Measurements from ENCODE around the gene UBTD1.

DNA sequence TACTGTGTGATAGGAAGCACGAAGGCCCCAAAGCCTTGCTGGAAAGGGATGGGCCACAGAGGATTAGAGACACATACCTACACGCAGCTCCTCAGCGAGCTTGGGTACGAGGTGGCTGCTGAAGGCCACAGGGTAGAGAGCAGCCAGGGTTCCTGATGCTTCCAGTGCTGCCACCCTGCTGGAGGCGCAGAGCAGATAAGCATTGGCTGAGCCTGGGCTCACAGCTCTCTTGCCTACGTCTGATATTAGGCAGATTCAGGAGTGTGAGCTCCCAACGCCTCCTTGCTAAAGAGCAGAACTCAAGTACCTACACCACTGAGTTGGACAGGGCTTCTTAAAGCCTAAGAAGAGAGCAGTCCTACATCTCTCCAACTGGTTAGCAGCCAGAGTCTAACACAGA lies 32.7 kb upstream of the UBTD1 start:
- TF ChIP-seq ZNF274 (IDR thresholded peaks at IDR 0.05; ENCODE audit: low read depth, low read length) (no peak), SUZ12 (IDR thresholded peaks at IDR 0.05; ENCODE audit: extremely low read depth, insufficient read depth, insufficient read length) (no peak), YY1 (IDR thresholded peaks at IDR 0.05; ENCODE audit: insufficient read depth, insufficient read length) (no peak)
